GM12878 (cell line): ENCODE results near the gene CXCL8. TPM values are rescaled to one million over a fixed set of nuclear protein-coding genes. Genes with fewer than 3 reads are reported as not detected.

Source experiments
- ATAC-seq: fragments of 200-7000 bp; cut with Tn5 transposase; 3 replicates; pipeline ENCODE4 v1.9.1; 2020; ENCODE audit warnings: mild to moderate bottlenecking, moderate library complexity
- BruUV-seq: library from RNA; stranded (reverse); fragments of 400-500 nt; replicated peaks from 2 replicates; lab custom pipeline; 2021; lab: Mats Ljungman, UMichigan
- CTCF ChIA-PET: fragments of 300-600 bp; sonication (Branson Sonifier 250); formaldehyde crosslinking; extraction: SDS; loops from one replicate; lab custom pipeline; 2021; ENCODE audit warnings: inconsistent platforms; lab: Yijun Ruan, JAX
- POLR2A ChIA-PET: fragments of 350-600 bp; formaldehyde crosslinking; extraction: SDS; loops from one replicate; lab custom pipeline; 2021; ENCODE audit warnings: inconsistent platforms; lab: Charles Lee
- RAD21 ChIA-PET: fragments of 300-600 bp; sonication (Branson Sonifier 250); formaldehyde crosslinking; loops from one replicate; lab custom pipeline; 2023; ENCODE audit warnings: antibody characterized with exemption; ENCODE audit not compliant: unreplicated experiment; lab: Charles Lee
- SMC1A ChIA-PET: fragments of 300-600 bp; sonication (Branson Sonifier 250); formaldehyde crosslinking; loops from one replicate; lab custom pipeline; 2023; ENCODE audit not compliant: unreplicated experiment, uncharacterized antibody; lab: Charles Lee
- DNase-seq: peaks from one replicate; pipeline ENCODE4 v3.0.0-alpha.2; 2011; ENCODE audit warnings: low read depth, low spot score
- FAIRE-seq: peaks from 3 replicates; lab custom pipeline; 2011; peaks lifted over from hg19 to GRCh38; lab: Jason Lieb, UNC
- H2AFZ ChIP-seq: 2 replicates; pipeline ENCODE4 v1.6.0; 2011; ENCODE audit warnings: low read depth, low read length, control low read depth; ENCODE audit not compliant: control insufficient read depth
- H3K27ac ChIP-seq: 2 replicates; pipeline ENCODE4 v1.5.1; 2011; ENCODE audit warnings: control low read depth; ENCODE audit not compliant: control insufficient read depth, insufficient read depth
- H3K27me3 ChIP-seq, 2 experiments: replicated peaks in 1 of 2; 2 replicates each; pipeline versions ENCODE4 v1.6.0 to v1.6.1; 2011; ENCODE audit warnings: low read length in 1 of 2; ENCODE audit not compliant: control insufficient read depth in 2 of 2, insufficient read depth in 2 of 2
- H3K36me3 ChIP-seq, 2 experiments: 2 replicates each; pipeline ENCODE4 v1.5.1; 2011; ENCODE audit warnings: low read length in 1 of 2; ENCODE audit not compliant: control insufficient read depth in 2 of 2, insufficient read depth in 2 of 2
- H3K4me1 ChIP-seq: 2 replicates; pipeline ENCODE4 v1.6.1; 2011; ENCODE audit warnings: mild to moderate bottlenecking, low read length, moderate library complexity, mixed read lengths; ENCODE audit not compliant: control insufficient read depth, insufficient read depth
- H3K4me2 ChIP-seq: 2 replicates; pipeline ENCODE4 v1.6.0; 2011; ENCODE audit warnings: control low read depth; ENCODE audit not compliant: control insufficient read depth, insufficient read depth
- H3K4me3 ChIP-seq: fragments of 200-600 bp; sonication (generic); 2 replicates; pipeline ENCODE4 v1.5.1; 2016
- H3K79me2 ChIP-seq: 2 replicates; pipeline ENCODE4 v1.6.0; 2011; ENCODE audit warnings: low read length; ENCODE audit not compliant: control insufficient read depth, insufficient read depth
- H3K9ac ChIP-seq: 2 replicates; pipeline ENCODE4 v1.8.0; 2011; ENCODE audit warnings: low read length, control low read depth, mixed read lengths; ENCODE audit not compliant: control insufficient read depth, insufficient read depth
- H3K9me3 ChIP-seq: replicated peaks from 3 replicates; pipeline ENCODE4 v1.5.1; 2011; ENCODE audit warnings: mild to moderate bottlenecking, low read length; ENCODE audit not compliant: control insufficient read depth, insufficient read depth
- H4K20me1 ChIP-seq: 2 replicates; pipeline ENCODE4 v1.6.0; 2011; ENCODE audit not compliant: control insufficient read depth, insufficient read depth
- BRCA1 ChIP-seq: IDR thresholded peaks from 2 replicates; pipeline ENCODE4 v1.6.1; 2011; ENCODE audit warnings: low read depth, low read length, improper control_type of control experiment
- CHD1 ChIP-seq: IDR thresholded peaks from 2 replicates; pipeline ENCODE4 v1.6.1; 2012; ENCODE audit warnings: low read depth, low read length, improper control_type of control experiment
- ELK1 ChIP-seq: IDR thresholded peaks from 2 replicates; pipeline ENCODE4 v1.6.1; 2012; ENCODE audit warnings: low read depth, low read length, improper control_type of control experiment
- ESRRA ChIP-seq: IDR thresholded peaks from 2 replicates; pipeline ENCODE4 v1.6.1; 2012; ENCODE audit warnings: mild to moderate bottlenecking, low read length, improper control_type of control experiment
- IRF4 ChIP-seq: IDR thresholded peaks from 2 replicates; pipeline ENCODE4 v1.6.1; 2011; ENCODE audit warnings: low read depth, low read length
- JUNB ChIP-seq: IDR thresholded peaks from 2 replicates; pipeline ENCODE4 v1.6.1; 2016; ENCODE audit warnings: antibody characterized with exemption, mild to moderate bottlenecking
- LARP7 ChIP-seq: fragments of 450-650 bp; IDR thresholded peaks from 2 replicates; pipeline ENCODE4 v1.6.1; 2017; ENCODE audit warnings: mild to moderate bottlenecking
- NFXL1 ChIP-seq: fragments of 450-650 bp; IDR thresholded peaks from 2 replicates; pipeline ENCODE4 v1.6.1; 2017; ENCODE audit warnings: antibody characterized with exemption, mild to moderate bottlenecking, borderline replicate concordance
- RAD21 ChIP-seq: IDR thresholded peaks from 2 replicates; pipeline ENCODE4 v1.6.1; 2011; ENCODE audit warnings: mild to moderate bottlenecking, low read depth, low read length, moderate library complexity; ENCODE audit not compliant: insufficient read depth
- WGBS: methylation state at CpG from one replicate; pipeline ENCODE4 v1.1.6; 2016; ENCODE audit warnings: low lambda C conversion rate; ENCODE audit not compliant: insufficient replicate concordance, insufficient coverage; ENCODE audit errors: missing lambda C conversion rate; 5-methylcytosine and 5-hydroxymethylcytosine counted together
- in situ Hi-C: fragments of 300-500 bp; cut with MboI; formaldehyde crosslinking; loops from 9 replicates; pipeline ENCODE4 v1.14.3; 2018; ENCODE audit warnings: mixed read lengths
- intact Hi-C: fragments of 100-400 bp; cut with micrococcal nuclease; formaldehyde crosslinking; loops from one replicate; pipeline ENCODE4 v1.14.2; 2022; ENCODE audit not compliant: unreplicated experiment
- polyA plus RNA-seq, 11 experiments: library from polyadenylated mRNA; depleted of rRNA in 4 of 11; unstranded in 6 of 11; stranded (reverse) in 5 of 11; fragments of >200 nt; fragmentation: Nextera tagmentation in 4 of 11; fragmentation: Illumina TruSeq in 1 of 11; extraction: Ambion mirVana in 4 of 11; extraction: Trizol in 1 of 11; gene quantifications; 1 replicate in 1 of 11; 2 replicates in 10 of 11; pipeline versions ENCODE4 v1.2.1 to v1.2.3, GENCODE V29; 2011 to 2016; ENCODE audit warnings: inconsistent platforms in 2 of 11, missing spikeins in 2 of 11, low read depth in 1 of 11
- total RNA-seq, 4 experiments: library from RNA; depleted of rRNA in 3 of 4; stranded (reverse); fragments of >200 nt in 3 of 4; fragmentation: Illumina TruSeq in 1 of 4; extraction: Trizol in 1 of 4; gene quantifications; 2 replicates each; pipeline versions ENCODE4 v1.2.1 to v1.2.3, GENCODE V29; 2013 to 2021
- TF ChIP-seq, protein P1 (sequence below): fragments of 450-650 bp; conservative IDR thresholded peaks from 2 replicates; pipeline ENCODE4 v1.6.1; 2017; ENCODE audit warnings: mild to moderate bottlenecking, moderate library complexity

Gene CXCL8
- total and polyA plus RNA-seq, 10 of the 15 experiments (the other 5 are each of a cell fraction or from before 2014, with no cell fraction given) = 0.09 to 0.36 (median 0.19) TPM; not detected in 1

DNA sequence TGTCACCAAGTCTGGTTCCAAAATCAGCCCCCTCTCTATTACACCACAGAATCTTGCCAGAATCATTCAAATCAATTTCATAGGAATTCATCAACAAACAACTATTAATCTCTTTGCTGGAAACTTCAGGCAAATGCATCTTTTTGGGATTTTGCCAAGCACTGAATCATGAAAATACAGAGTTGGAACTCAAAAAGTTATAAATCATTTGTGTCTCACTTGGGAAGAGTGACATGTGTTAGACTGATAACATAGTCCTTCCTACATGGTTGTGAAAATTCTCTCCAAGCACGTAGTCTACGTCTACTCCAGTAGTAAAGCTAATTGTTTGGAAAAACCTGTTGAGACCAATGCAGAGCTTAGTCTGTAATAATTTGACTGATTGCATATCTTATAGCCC, 19.0 kb downstream of the CXCL8 start:
- Histone ChIP-seq H3K9ac (no peak overlapping the region), H3K27ac (no peak overlapping the region), H3K27me3 (no peaks in the 10 kb centered on the region), H3K4me3 (no peak overlapping the region), H4K20me1 (no peaks in the 10 kb centered on the region), H3K79me2 (no peaks in the 10 kb centered on the region), H3K4me1 (no peaks in the 10 kb centered on the region), H3K4me2 (no peak overlapping the region), H3K36me3 (no peaks in the 10 kb centered on the region), H2AFZ (no peak overlapping the region), H3K9me3 (no peaks in the 10 kb centered on the region)
- no TSS peak for BruUV-seq
- ChIA-PET CTCF (interaction anchor here (0.7 kb wide), 1 partner anchor 32 kb away, joined by 3 read pairs; no protein-coding TSS in a partner anchor), SMC1A (no interaction called here), RAD21 (no interaction called here), POLR2A (no interaction called here)
- TF ChIP-seq BRCA1 (no peak), JUNB (no peak), NFXL1 (no peak), ELK1 (no peak), ESRRA (no peak), IRF4 (no peak)
- 43% methylated on average over 2 of the region's 2 CpGs for WGBS
- no peak for ATAC-seq
- intact Hi-C loops = no loop called here
- in situ Hi-C loops = no loop called here
- no peak for FAIRE-seq
- no peak for DNase-seq

DNA sequence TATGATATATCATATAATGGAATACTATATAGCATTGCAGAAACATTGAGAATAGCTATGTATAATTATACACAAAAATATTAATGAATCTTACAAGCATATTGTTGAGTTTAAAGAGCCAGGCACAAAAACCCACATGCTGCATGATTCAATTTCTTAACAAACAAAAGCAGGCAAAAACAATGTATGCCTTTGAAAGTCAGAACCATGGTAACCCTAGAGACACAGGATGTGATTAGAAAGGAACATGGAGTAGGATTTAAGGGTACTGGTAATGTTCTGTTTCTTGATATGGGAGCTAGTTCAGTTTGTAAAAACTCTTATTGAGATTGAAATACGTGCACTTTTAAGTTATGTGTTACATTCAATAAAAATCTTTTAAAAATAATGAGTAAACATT, 21.5 kb downstream of the CXCL8 start:
- 0% methylated on average over 1 of the region's 1 CpG for WGBS

More for the DNA sequence above, 21.5 kb downstream of the CXCL8 start:
- no peak for FAIRE-seq
- Histone ChIP-seq H3K9me3 (no peaks in the 10 kb centered on the region), H4K20me1 (no peaks in the 10 kb centered on the region), H3K9ac (no peak overlapping the region), H3K27me3 (no peaks in the 10 kb centered on the region), H3K36me3 (no peaks in the 10 kb centered on the region), H3K4me3 (no peak overlapping the region), H3K79me2 (no peaks in the 10 kb centered on the region), H2AFZ (no peak overlapping the region), H3K4me2 (no peak overlapping the region), H3K4me1 (no peaks in the 10 kb centered on the region), H3K27ac (no peak overlapping the region)
- ChIA-PET CTCF (interaction anchor here (1.1 kb wide), 1 partner anchor 31 kb away, joined by 3 read pairs; no protein-coding TSS in a partner anchor), POLR2A (no interaction called here), SMC1A (interaction anchor here (1.5 kb wide), 1 partner anchor 32 kb away, joined by 4 read pairs; no protein-coding TSS in a partner anchor), RAD21 (no interaction called here)
- no TSS peak for BruUV-seq
- TF ChIP-seq, protein P1, sequence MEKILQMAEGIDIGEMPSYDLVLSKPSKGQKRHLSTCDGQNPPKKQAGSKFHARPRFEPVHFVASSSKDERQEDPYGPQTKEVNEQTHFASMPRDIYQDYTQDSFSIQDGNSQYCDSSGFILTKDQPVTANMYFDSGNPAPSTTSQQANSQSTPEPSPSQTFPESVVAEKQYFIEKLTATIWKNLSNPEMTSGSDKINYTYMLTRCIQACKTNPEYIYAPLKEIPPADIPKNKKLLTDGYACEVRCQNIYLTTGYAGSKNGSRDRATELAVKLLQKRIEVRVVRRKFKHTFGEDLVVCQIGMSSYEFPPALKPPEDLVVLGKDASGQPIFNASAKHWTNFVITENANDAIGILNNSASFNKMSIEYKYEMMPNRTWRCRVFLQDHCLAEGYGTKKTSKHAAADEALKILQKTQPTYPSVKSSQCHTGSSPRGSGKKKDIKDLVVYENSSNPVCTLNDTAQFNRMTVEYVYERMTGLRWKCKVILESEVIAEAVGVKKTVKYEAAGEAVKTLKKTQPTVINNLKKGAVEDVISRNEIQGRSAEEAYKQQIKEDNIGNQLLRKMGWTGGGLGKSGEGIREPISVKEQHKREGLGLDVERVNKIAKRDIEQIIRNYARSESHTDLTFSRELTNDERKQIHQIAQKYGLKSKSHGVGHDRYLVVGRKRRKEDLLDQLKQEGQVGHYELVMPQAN = no peak
- TF ChIP-seq CHD1 (no peak), LARP7 (no peak), RAD21 (no peak)
- intact Hi-C loops (no loop called here), in situ Hi-C loops (no loop called here)
- DNase-seq = no peak
- ATAC-seq = no peak
